GM12891 (cell line): ENCODE data around the gene CCDC74A.

Experiments
- POLR2A ChIP-seq: IDR thresholded peaks from 2 replicates; pipeline ENCODE4 v1.6.1; 2011; ENCODE audit warnings: low read depth, low read length, control low read depth
- POLR2AphosphoS5 ChIP-seq: IDR thresholded peaks from 2 replicates; pipeline ENCODE4 v1.6.1; 2011; ENCODE audit warnings: low read depth, low read length, control low read depth
- POU2F2 ChIP-seq: IDR thresholded peaks from 2 replicates; pipeline ENCODE4 v1.6.1; 2011; ENCODE audit warnings: low read depth, mild to moderate bottlenecking, control low read depth, low read length, moderate library complexity
- TAF1 ChIP-seq: IDR thresholded peaks from 2 replicates; pipeline ENCODE4 v1.6.1; 2011; ENCODE audit warnings: low read depth, low read length, control low read depth

- no peak for TF ChIP-seq TAF1
- TF ChIP-seq POLR2A, result no peak
- TF ChIP-seq POLR2AphosphoS5, result no peak
- TF ChIP-seq POU2F2, result no peak
These were observed 7.8 kb downstream of the CCDC74A start for GRCh38 chr2:131535526-131535925.
